HL-60 (cell line): ENCODE data around the gene GADD45B.

Experiments used
- DNase-seq, 2 experiments: peaks; one replicate each; pipeline ENCODE4 v3.0.0-alpha.2; 2010 to 2020; ENCODE audit warnings: low read depth in 1 of 2, low spot score in 1 of 2
- H3K27ac ChIP-seq: fragments of 250-450 bp; sonication (Bioruptor Pico); replicated peaks from 2 replicates; pipeline ENCODE4 v1.5.1; 2020; ENCODE audit warnings: mild to moderate bottlenecking, moderate library complexity
- H3K27me3 ChIP-seq: fragments of 250-450 bp; sonication (Bioruptor Pico); 2 replicates; pipeline ENCODE4 v1.5.1; 2021; ENCODE audit warnings: mild to moderate bottlenecking, moderate library complexity; ENCODE audit not compliant: insufficient read depth, poor library complexity, severe bottlenecking
- H3K4me3 ChIP-seq: replicated peaks from 2 replicates; pipeline ENCODE4 v1.5.1; 2011; ENCODE audit warnings: mild to moderate bottlenecking, control low read depth, low read length; ENCODE audit not compliant: insufficient read depth
- GABPA ChIP-seq: IDR thresholded peaks from 2 replicates; pipeline ENCODE4 v1.6.1; 2012; ENCODE audit warnings: low read depth
- POLR2AphosphoS5 ChIP-seq: IDR thresholded peaks from 2 replicates; pipeline ENCODE4 v1.6.1; 2012; ENCODE audit warnings: low read depth
- SPI1 ChIP-seq: IDR thresholded peaks from 2 replicates; pipeline ENCODE4 v1.6.1; 2012; ENCODE audit warnings: low read depth, mild to moderate bottlenecking, borderline replicate concordance
- TF ChIP-seq, protein P1 (sequence below): IDR thresholded peaks from one replicate; pipeline ENCODE4 v1.5.1; 2011; ENCODE audit warnings: low read length, control low read depth, inconsistent platforms; ENCODE audit not compliant: insufficient read depth
- TF ChIP-seq, protein P2 (sequence below): IDR thresholded peaks from 2 replicates; pipeline ENCODE4 v1.6.1; 2012; ENCODE audit warnings: low read depth; ENCODE audit not compliant: insufficient replicate concordance

GADD45B gene

DNA sequence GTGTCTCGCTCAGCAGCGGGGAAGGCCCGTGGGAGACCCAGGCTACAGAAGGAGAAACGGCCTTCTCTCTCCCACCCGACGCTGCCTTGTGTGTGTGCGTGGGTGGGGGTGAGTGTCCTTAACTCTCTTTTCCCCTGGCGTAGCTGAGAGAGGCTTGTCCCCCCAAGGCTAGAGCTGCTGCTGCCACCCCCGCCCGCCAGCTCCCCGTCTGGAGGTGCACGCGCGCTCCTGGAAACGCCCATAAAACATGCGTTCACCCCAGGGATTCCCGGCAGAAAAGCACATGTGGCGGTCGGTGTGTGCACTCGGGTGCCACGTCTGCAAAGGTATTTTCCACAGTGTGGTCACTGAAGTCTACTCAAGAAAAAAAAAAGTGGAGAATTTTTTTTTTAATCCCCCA is 36.1 kb downstream of the GADD45B start:
- Histone ChIP-seq H3K27me3 (no peaks in the 10 kb centered on the region), H3K27ac (no peak overlapping the region), H3K4me3 (no peak overlapping the region)
- DNase-seq, result no peak
- TF ChIP-seq, protein P1, sequence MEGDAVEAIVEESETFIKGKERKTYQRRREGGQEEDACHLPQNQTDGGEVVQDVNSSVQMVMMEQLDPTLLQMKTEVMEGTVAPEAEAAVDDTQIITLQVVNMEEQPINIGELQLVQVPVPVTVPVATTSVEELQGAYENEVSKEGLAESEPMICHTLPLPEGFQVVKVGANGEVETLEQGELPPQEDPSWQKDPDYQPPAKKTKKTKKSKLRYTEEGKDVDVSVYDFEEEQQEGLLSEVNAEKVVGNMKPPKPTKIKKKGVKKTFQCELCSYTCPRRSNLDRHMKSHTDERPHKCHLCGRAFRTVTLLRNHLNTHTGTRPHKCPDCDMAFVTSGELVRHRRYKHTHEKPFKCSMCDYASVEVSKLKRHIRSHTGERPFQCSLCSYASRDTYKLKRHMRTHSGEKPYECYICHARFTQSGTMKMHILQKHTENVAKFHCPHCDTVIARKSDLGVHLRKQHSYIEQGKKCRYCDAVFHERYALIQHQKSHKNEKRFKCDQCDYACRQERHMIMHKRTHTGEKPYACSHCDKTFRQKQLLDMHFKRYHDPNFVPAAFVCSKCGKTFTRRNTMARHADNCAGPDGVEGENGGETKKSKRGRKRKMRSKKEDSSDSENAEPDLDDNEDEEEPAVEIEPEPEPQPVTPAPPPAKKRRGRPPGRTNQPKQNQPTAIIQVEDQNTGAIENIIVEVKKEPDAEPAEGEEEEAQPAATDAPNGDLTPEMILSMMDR, result no peak
- TF ChIP-seq POLR2AphosphoS5 (no peak), SPI1 (no peak), GABPA (no peak)
- TF ChIP-seq, protein P2, sequence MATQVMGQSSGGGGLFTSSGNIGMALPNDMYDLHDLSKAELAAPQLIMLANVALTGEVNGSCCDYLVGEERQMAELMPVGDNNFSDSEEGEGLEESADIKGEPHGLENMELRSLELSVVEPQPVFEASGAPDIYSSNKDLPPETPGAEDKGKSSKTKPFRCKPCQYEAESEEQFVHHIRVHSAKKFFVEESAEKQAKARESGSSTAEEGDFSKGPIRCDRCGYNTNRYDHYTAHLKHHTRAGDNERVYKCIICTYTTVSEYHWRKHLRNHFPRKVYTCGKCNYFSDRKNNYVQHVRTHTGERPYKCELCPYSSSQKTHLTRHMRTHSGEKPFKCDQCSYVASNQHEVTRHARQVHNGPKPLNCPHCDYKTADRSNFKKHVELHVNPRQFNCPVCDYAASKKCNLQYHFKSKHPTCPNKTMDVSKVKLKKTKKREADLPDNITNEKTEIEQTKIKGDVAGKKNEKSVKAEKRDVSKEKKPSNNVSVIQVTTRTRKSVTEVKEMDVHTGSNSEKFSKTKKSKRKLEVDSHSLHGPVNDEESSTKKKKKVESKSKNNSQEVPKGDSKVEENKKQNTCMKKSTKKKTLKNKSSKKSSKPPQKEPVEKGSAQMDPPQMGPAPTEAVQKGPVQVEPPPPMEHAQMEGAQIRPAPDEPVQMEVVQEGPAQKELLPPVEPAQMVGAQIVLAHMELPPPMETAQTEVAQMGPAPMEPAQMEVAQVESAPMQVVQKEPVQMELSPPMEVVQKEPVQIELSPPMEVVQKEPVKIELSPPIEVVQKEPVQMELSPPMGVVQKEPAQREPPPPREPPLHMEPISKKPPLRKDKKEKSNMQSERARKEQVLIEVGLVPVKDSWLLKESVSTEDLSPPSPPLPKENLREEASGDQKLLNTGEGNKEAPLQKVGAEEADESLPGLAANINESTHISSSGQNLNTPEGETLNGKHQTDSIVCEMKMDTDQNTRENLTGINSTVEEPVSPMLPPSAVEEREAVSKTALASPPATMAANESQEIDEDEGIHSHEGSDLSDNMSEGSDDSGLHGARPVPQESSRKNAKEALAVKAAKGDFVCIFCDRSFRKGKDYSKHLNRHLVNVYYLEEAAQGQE, result no peak

DNA sequence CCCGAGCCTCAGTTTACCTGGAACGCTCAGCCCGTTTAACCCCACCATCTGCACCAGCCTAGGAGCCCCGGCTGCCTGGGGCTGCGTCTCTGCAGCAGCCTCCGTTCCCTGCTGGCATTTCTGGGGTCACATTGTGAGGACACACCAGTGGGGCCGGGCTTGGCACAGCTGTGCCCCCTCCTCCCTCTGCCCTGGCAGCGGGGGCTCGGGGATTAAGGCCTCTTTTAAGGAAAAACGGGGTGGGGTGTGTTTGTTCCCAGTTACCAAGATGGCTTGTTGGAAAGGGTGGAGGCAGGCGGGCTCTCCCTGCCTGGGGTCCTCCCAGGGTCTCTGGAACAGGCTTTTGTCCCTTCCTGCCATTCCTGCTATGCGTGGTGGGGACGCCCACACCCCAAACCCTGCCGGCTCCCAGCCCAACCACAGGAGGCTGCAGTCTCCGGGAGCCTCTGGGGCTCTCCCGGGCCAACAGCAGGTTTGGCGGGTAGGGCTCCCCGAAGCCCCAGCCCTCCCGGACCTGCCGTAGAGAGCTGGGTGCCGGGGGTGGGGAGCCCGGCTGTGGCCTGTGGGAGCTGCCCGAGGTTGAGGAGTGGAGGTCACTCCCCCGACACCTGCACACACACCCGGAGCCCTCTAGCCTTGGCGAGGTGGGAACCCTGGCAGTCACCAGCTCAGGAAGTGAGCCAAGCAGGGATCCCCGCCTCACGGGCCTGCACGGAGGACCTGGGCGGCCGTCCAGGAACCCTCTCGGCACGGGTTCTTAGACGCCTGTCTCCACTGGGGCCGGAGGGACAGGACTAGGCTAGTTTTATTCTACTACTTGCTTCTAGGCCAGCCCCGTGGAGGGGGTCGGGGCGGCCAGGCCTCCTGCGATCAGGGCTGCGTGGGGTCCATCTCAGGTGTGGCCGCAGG is 36.9 kb downstream of the GADD45B start:
- no peak for TF ChIP-seq SPI1
- TF ChIP-seq POLR2AphosphoS5, result no peak

GRCh38 chr19:2514981-2515518 is 39.1 kb downstream of the GADD45B start:
- TF ChIP-seq, protein P2, result no peak
- TF ChIP-seq POLR2AphosphoS5 (no peak), GABPA (no peak), SPI1 (no peak)
- TF ChIP-seq, protein P1, result no peak
- DNase-seq, result no peak
- no peak overlapping the region for H3K27ac ChIP-seq
- H3K4me3 ChIP-seq, result no peak overlapping the region
- no peaks in the 10 kb centered on the region for H3K27me3 ChIP-seq

More for the DNA sequence above, 36.9 kb downstream of the GADD45B start:
- DNase-seq, result no peak
- no peaks in the 10 kb centered on the region for H3K27me3 ChIP-seq
- H3K4me3 ChIP-seq, result no peak overlapping the region
- no peak overlapping the region for H3K27ac ChIP-seq

- TF ChIP-seq POLR2AphosphoS5 (no peak), GABPA (no peak), SPI1 (no peak)
- TF ChIP-seq, protein P1, result no peak
- TF ChIP-seq, protein P2, result no peak
- DNase-seq, result no peak
- no peak overlapping the region for H3K27ac ChIP-seq
- no peaks in the 10 kb centered on the region for H3K27me3 ChIP-seq
- H3K4me3 ChIP-seq, result no peak overlapping the region
Observed at GRCh38 chr19:2516727-2517126, 40.8 kb downstream of the GADD45B start.
